ENCODE results near the gene DHX30.

DNA sequence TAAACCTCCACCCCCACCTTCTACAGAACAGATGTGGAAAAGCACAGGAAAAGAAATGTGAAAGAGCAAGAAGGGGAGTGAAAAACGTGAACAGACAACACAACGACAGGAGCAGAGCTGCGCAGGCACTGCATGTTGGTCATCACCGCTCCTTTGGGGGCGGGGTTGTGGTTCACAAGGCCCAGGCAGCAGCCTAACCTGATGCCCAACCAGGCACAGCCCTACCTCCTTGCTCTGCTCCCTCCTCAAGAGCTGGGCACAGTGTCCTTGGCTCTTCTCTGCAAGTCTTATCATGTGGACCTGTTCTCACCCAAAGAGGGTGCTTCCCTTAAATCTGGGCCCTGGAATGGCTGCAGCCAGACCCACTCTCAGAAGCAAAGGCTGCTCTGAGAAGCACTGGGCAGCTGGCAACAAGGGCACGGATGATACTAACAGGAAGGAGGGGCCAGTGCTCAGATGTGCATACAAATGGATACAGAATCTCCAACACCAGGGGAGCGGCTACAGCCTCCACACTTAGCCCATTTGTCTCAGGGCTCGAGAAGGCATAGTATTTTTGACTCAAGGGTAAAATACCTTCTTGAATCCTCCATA lies 64.6 kb downstream of the DHX30 start:
- TF ChIP-seq POLR2A (IDR thresholded peaks at IDR 0.05; ENCODE audit: low read depth, low read length) (no peak), BHLHE40 (IDR thresholded peaks at IDR 0.05; ENCODE audit: low read depth, low read length) (no peak), MAFK (IDR thresholded peaks at IDR 0.05; ENCODE audit: low read depth, low read length) (no peak), RAD21 (IDR thresholded peaks at IDR 0.05; ENCODE audit: low read length) (no peak), MXI1 (IDR thresholded peaks at IDR 0.05; ENCODE audit: borderline replicate concordance, low read depth, low read length) (no peak), USF2 (IDR thresholded peaks at IDR 0.05; ENCODE audit: low read depth, low read length) (no peak), SMC3 (IDR thresholded peaks at IDR 0.05; ENCODE audit: low read depth, low read length) (no peak)
- TF ChIP-seq, protein P1, sequence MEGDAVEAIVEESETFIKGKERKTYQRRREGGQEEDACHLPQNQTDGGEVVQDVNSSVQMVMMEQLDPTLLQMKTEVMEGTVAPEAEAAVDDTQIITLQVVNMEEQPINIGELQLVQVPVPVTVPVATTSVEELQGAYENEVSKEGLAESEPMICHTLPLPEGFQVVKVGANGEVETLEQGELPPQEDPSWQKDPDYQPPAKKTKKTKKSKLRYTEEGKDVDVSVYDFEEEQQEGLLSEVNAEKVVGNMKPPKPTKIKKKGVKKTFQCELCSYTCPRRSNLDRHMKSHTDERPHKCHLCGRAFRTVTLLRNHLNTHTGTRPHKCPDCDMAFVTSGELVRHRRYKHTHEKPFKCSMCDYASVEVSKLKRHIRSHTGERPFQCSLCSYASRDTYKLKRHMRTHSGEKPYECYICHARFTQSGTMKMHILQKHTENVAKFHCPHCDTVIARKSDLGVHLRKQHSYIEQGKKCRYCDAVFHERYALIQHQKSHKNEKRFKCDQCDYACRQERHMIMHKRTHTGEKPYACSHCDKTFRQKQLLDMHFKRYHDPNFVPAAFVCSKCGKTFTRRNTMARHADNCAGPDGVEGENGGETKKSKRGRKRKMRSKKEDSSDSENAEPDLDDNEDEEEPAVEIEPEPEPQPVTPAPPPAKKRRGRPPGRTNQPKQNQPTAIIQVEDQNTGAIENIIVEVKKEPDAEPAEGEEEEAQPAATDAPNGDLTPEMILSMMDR (conservative IDR thresholded peaks at IDR 0.05; ENCODE audit: low read depth, low read length) = no peak
- TF ChIP-seq, protein P2, sequence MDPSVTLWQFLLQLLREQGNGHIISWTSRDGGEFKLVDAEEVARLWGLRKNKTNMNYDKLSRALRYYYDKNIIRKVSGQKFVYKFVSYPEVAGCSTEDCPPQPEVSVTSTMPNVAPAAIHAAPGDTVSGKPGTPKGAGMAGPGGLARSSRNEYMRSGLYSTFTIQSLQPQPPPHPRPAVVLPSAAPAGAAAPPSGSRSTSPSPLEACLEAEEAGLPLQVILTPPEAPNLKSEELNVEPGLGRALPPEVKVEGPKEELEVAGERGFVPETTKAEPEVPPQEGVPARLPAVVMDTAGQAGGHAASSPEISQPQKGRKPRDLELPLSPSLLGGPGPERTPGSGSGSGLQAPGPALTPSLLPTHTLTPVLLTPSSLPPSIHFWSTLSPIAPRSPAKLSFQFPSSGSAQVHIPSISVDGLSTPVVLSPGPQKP (IDR thresholded peaks at IDR 0.05; ENCODE audit: borderline replicate concordance, low read depth, low read length) = no peak

All from IMR-90 (cell line).